Measurements from ENCODE around the gene B4GALT2. TPM values are rescaled to one million over a fixed set of nuclear protein-coding genes. Genes with fewer than 3 reads are reported as not detected.

Gene B4GALT2
- total and polyA plus RNA-seq, 2 of the 8 experiments (the other 6 are each of a cell fraction or from before 2014, with no cell fraction given), result 56.5 to 121 TPM

- TF ChIP-seq CTCF (IDR thresholded peaks at IDR 0.05; ENCODE audit: control extremely low read depth in 1 of 3, insufficient read depth in 1 of 3, low read depth in 1 of 3, low read length in 3 of 3) (no peak), NANOG (IDR thresholded peaks at IDR 0.05; ENCODE audit: insufficient read depth, low read depth, low read length, poor library complexity, severe bottlenecking) (no peak), CEBPB (IDR thresholded peaks at IDR 0.05; ENCODE audit: low read depth, low read length) (no peak)
These were observed 8.1 kb upstream of the B4GALT2 start (continued) for GRCh38 chr1:43970911-43971310.

Data from H1 (cell line).